ENCODE data around the gene PHLDA3.

The PHLDA3 gene

DNA sequence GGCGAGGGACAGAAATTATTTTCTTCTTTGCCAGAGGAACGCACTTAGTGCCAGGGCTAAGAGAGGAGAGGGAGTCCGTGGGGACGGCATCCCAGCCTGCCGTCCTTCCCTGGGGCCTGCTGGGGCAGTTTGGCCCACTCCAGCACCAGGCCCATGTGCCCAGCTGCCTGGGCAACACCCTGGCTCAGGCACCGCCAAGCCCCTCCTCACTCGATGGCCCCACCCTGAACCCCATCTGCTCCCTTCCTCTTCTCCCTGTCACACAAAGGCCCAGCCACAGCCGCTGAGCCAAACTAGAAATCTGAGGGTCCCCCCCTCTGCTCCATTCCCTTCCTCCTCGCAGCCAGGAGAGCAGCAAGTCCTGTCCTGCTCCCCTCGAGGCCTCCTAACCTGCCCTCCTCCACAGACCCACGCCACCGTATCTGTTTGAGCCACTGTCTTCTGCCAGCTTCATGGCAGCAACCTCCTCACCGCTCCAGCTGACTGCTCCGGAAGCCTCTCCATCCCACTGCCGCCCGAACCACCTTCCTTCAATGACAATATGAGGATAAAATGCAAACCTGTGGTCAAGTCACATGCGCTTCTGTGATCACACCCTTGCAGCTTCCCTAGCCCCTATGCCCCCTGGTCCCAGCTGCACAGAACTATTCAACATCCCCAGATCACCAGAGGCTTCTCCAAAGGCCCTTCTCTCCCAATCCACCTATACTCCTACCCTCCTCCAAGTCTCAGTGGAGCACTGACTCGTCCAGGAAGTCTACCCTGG lies 39.1 kb downstream of the PHLDA3 start:
- no peak overlapping the region for H3K4me3 ChIP-seq (ENCODE audit: low read depth, low read length)
- H3K27me3 ChIP-seq (replicated peaks): no peaks in the 10 kb centered on the region
- no peaks in the 10 kb centered on the region for H3K36me3 ChIP-seq (replicated peaks)
- TF ChIP-seq CTCF (IDR thresholded peaks at IDR 0.05; ENCODE audit: low read depth, low read length, missing control alignments): no peak
- no peak overlapping the region for H3K27ac ChIP-seq
- in situ Hi-C loops (cut with HindIII; ENCODE audit: low pct_ligation_motif_present, low sequenced_read_pairs): loop anchor here (10.0 kb wide), 1 partner anchor 85 kb away; no protein-coding TSS in a partner anchor
- DNase-seq: no peak

DNA sequence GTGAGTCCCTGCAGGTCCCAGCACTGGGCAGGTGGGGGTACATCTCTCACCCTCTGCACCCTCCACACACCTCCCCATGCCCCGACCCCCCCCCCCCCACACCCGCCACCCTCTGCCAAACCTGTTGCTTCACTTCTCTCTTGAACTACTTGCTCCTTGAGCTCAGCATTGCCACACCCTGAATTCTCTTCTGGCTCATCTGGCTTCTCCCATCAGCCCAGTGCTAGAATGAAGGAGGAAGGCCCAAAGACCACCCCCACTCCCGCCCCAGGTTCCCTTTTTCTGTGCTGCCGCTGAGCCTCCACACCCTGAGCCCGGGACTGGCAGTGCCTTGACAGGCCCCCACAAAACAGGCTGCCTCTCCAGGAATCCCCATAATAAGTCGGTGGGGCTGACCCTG lies 41.0 kb downstream of the PHLDA3 start:
- Histone ChIP-seq H3K27me3 (replicated peaks) (no peaks in the 10 kb centered on the region), H3K27ac (no peak overlapping the region), H3K36me3 (replicated peaks) (no peaks in the 10 kb centered on the region), H3K4me3 (ENCODE audit: low read depth, low read length) (no peak overlapping the region)
- in situ Hi-C loops (cut with HindIII; ENCODE audit: low pct_ligation_motif_present, low sequenced_read_pairs): no loop called here
- TF ChIP-seq CTCF (IDR thresholded peaks at IDR 0.05; ENCODE audit: low read depth, low read length, missing control alignments): no peak
- DNase-seq: no peak

- TF ChIP-seq CTCF (IDR thresholded peaks at IDR 0.05; ENCODE audit: low read depth, low read length, missing control alignments): no peak
- Histone ChIP-seq H3K36me3 (replicated peaks) (no peaks in the 10 kb centered on the region), H3K27ac (no peak overlapping the region), H3K27me3 (replicated peaks) (no peaks in the 10 kb centered on the region), H3K4me3 (ENCODE audit: low read depth, low read length) (no peak overlapping the region)
- in situ Hi-C loops (cut with HindIII; ENCODE audit: low pct_ligation_motif_present, low sequenced_read_pairs): no loop called here
- DNase-seq: no peak
These were observed 42.3 kb downstream of the PHLDA3 start for GRCh38 chr1:201426479-201427310.

GRCh38 chr1:201424146-201424545 lies 44.8 kb downstream of the PHLDA3 start:
- no peak overlapping the region for H3K4me3 ChIP-seq (ENCODE audit: low read depth, low read length)
- in situ Hi-C loops (cut with HindIII; ENCODE audit: low pct_ligation_motif_present, low sequenced_read_pairs): no loop called here
- H3K27me3 ChIP-seq (replicated peaks): no peaks in the 10 kb centered on the region
- H3K27ac ChIP-seq: no peak overlapping the region
- no peak for TF ChIP-seq CTCF (IDR thresholded peaks at IDR 0.05; ENCODE audit: low read depth, low read length, missing control alignments)
- no peak for DNase-seq
- H3K36me3 ChIP-seq (replicated peaks): no peaks in the 10 kb centered on the region

GRCh38 chr1:201423655-201424054 lies 45.3 kb downstream of the PHLDA3 start:
- Histone ChIP-seq H3K4me3 (ENCODE audit: low read depth, low read length) (no peak overlapping the region), H3K36me3 (replicated peaks) (no peaks in the 10 kb centered on the region), H3K27me3 (replicated peaks) (no peaks in the 10 kb centered on the region), H3K27ac (no peak overlapping the region)
- DNase-seq: no peak
- TF ChIP-seq CTCF (IDR thresholded peaks at IDR 0.05; ENCODE audit: low read depth, low read length, missing control alignments): no peak
- in situ Hi-C loops (cut with HindIII; ENCODE audit: low pct_ligation_motif_present, low sequenced_read_pairs): no loop called here
